ENCODE results near the gene CA10. TPM values are rescaled to one million over a fixed set of nuclear protein-coding genes. Genes with fewer than 3 reads are reported as not detected.

CA10 gene
- total and polyA plus RNA-seq, 2 of the 4 experiments (the other 2 are of a cell fraction), result not detected

DNA sequence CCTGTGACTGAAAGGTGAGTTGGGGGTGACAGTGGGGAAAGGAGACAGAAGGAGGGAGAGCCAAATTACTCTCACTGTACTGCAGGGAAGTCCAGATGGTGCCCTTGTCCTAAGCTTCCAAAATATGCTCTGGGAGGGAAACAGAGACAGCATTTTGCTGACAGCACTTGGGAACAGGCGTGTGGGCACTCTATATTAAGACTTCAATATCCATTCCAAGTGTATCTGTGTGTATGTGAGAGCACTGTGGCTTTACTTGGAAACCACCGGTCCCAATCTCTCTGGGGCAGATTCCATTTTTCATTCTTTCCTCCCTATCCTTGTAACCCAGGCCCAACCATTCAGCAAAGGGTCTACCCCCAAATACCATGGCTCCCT is 490.8 kb downstream of the CA10 start:
- in situ Hi-C loops (cut with MboI; ENCODE audit: low sequenced_read_pairs), result no loop called here
- H3K18ac ChIP-seq (ENCODE audit: low read depth, low read length), result no peak overlapping the region
- POLR2A ChIA-PET (ENCODE audit: unreplicated experiment), result no interaction called here

More for the DNA sequence above, 490.8 kb downstream of the CA10 start:
- intact Hi-C loops (cut with micrococcal nuclease), result no loop called here
- no peak overlapping the region for H2AK9ac ChIP-seq (replicated peaks; ENCODE audit: low read depth, low read length, poor library complexity)
- H3K9ac ChIP-seq (ENCODE audit: low read depth, low read length), result no peak overlapping the region
- WGBS, 2 experiments (ENCODE audit: extremely low coverage in 2 of 2, insufficient read length in 1 of 2), result no CpG with 5 or more reads among the region's 2 CpGs
- no peak overlapping the region for H3K4me3 ChIP-seq (ENCODE audit: insufficient read depth, low read depth, low read length)
- H2BK15ac ChIP-seq (ENCODE audit: low read depth, low read length), result no peak overlapping the region
- H2BK120ac ChIP-seq (ENCODE audit: low read depth, low read length), result no peak overlapping the region
- H3K9me1 ChIP-seq (ENCODE audit: insufficient read depth, low read length), result no peaks in the 10 kb centered on the region
- H3K4me2 ChIP-seq (ENCODE audit: low read depth, low read length), result no peak overlapping the region
- no peak overlapping the region for H2BK5ac ChIP-seq (ENCODE audit: low read depth, low read length, poor library complexity, severe bottlenecking)
- no peak overlapping the region for H3K14ac ChIP-seq (replicated peaks; ENCODE audit: low read depth, low read length)
- H4K91ac ChIP-seq (ENCODE audit: insufficient read depth, low read depth, low read length), result no peak overlapping the region
- ATAC-seq (ENCODE audit: low read depth) (no peak), DNase-seq (no peak)
- CTCF ChIA-PET, result no interaction called here
- dilution Hi-C loops (cut with HindIII; ENCODE audit: low sequenced_read_pairs, unreplicated experiment), result no loop called here
- H3K27me3 ChIP-seq (ENCODE audit: control insufficient read depth, insufficient read depth, low read length), result no peaks in the 10 kb centered on the region
- no peak overlapping the region for H3K56ac ChIP-seq (ENCODE audit: extremely low read depth, insufficient read depth, low read length)
- no peak overlapping the region for H4K8ac ChIP-seq (ENCODE audit: low read depth in 2 of 2, low read length in 2 of 2)
- no peak overlapping the region for H2BK20ac ChIP-seq (ENCODE audit: low read depth, low read length)
- no peak overlapping the region for H4K5ac ChIP-seq (ENCODE audit: low read depth, low read length)
- no peak overlapping the region for H3K23ac ChIP-seq (ENCODE audit: low read depth, low read length)
- H2AK5ac ChIP-seq (ENCODE audit: low read depth, low read length), result no peak overlapping the region
- H3K4me1 ChIP-seq (ENCODE audit: control insufficient read depth, insufficient read depth, low read length), result no peaks in the 10 kb centered on the region
- H3K4ac ChIP-seq (ENCODE audit: low read depth, low read length), result no peak overlapping the region
- no peak for TF ChIP-seq SMC3 (IDR thresholded peaks at IDR 0.05; ENCODE audit: low read depth, low read length)
- TF ChIP-seq, protein P1, sequence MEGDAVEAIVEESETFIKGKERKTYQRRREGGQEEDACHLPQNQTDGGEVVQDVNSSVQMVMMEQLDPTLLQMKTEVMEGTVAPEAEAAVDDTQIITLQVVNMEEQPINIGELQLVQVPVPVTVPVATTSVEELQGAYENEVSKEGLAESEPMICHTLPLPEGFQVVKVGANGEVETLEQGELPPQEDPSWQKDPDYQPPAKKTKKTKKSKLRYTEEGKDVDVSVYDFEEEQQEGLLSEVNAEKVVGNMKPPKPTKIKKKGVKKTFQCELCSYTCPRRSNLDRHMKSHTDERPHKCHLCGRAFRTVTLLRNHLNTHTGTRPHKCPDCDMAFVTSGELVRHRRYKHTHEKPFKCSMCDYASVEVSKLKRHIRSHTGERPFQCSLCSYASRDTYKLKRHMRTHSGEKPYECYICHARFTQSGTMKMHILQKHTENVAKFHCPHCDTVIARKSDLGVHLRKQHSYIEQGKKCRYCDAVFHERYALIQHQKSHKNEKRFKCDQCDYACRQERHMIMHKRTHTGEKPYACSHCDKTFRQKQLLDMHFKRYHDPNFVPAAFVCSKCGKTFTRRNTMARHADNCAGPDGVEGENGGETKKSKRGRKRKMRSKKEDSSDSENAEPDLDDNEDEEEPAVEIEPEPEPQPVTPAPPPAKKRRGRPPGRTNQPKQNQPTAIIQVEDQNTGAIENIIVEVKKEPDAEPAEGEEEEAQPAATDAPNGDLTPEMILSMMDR (conservative IDR thresholded peaks at IDR 0.05; ENCODE audit: low read depth, low read length), result no peak
- TF ChIP-seq CEBPB (IDR thresholded peaks at IDR 0.05; ENCODE audit: low read depth, low read length), result no peak
- no peak for TF ChIP-seq RAD21 (IDR thresholded peaks at IDR 0.05; ENCODE audit: low read length)
- TF ChIP-seq CHD1 (IDR thresholded peaks at IDR 0.05; ENCODE audit: low read depth, low read length), result no peak
- TF ChIP-seq, protein P2, sequence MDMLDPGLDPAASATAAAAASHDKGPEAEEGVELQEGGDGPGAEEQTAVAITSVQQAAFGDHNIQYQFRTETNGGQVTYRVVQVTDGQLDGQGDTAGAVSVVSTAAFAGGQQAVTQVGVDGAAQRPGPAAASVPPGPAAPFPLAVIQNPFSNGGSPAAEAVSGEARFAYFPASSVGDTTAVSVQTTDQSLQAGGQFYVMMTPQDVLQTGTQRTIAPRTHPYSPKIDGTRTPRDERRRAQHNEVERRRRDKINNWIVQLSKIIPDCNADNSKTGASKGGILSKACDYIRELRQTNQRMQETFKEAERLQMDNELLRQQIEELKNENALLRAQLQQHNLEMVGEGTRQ (IDR thresholded peaks at IDR 0.05; ENCODE audit: low read depth, low read length), result no peak
- no peak for TF ChIP-seq RFX5 (IDR thresholded peaks at IDR 0.05; ENCODE audit: low read depth, low read length)
- no peak for TF ChIP-seq BHLHE40 (IDR thresholded peaks at IDR 0.05; ENCODE audit: low read depth, low read length)
- no peak for TF ChIP-seq MAZ (IDR thresholded peaks at IDR 0.05; ENCODE audit: borderline replicate concordance, low read depth, low read length)
- no peak for TF ChIP-seq MAFK (IDR thresholded peaks at IDR 0.05; ENCODE audit: low read depth, low read length)
- TF ChIP-seq POLR2A (IDR thresholded peaks at IDR 0.05; ENCODE audit: low read depth, low read length), result no peak
- H3K9me3 ChIP-seq (ENCODE audit: control insufficient read depth, insufficient read depth, low read length), result peaks cover 15% of the 10 kb centered on the region
- no peaks in the 10 kb centered on the region for H3K36me3 ChIP-seq (ENCODE audit: control insufficient read depth, insufficient read depth, low read length)
- no peak overlapping the region for H3K27ac ChIP-seq (ENCODE audit: insufficient read depth, low read length)
- no peaks in the 10 kb centered on the region for H3K79me1 ChIP-seq (ENCODE audit: low read depth in 1 of 2, low read length in 2 of 2)
- H2AFZ ChIP-seq (replicated peaks; ENCODE audit: low read length, poor library complexity), result no peak overlapping the region
- no peaks in the 10 kb centered on the region for H4K20me1 ChIP-seq (ENCODE audit: insufficient read depth, low read length)
- BruUV-seq (replicated peaks), result no TSS peak
